Subcutaneous abdominal adipose tissue (tissue), 5 donors: ENCODE data around the gene CARD11.
"Not testable (repeated sequence)": the region's sequence is repeated elsewhere in the genome, so short reads cannot be mapped to it uniquely, and the experiment has no call there.

Experiments
- H3K27ac ChIP-seq: one replicate; pipeline ENCODE4 v1.7.0; 2013; ENCODE audit warnings: low read depth, mild to moderate bottlenecking, inconsistent platforms, low read length, moderate library complexity
- H3K27me3 ChIP-seq, 5 donors: one replicate each; pipeline ENCODE4 v1.7.0; 2013; ENCODE audit warnings: low read length in 5 of 5, inconsistent platforms in 1 of 5; ENCODE audit not compliant: control insufficient read depth in 5 of 5, insufficient read depth in 4 of 5
- H3K36me3 ChIP-seq, 5 donors: one replicate each; pipeline ENCODE4 v1.7.0; 2013; ENCODE audit warnings: low read length in 5 of 5; ENCODE audit not compliant: control insufficient read depth in 5 of 5, insufficient read depth in 5 of 5
- H3K4me1 ChIP-seq, 5 donors: one replicate each; pipeline ENCODE4 v1.7.0; 2013; ENCODE audit warnings: low read length in 5 of 5, mild to moderate bottlenecking in 3 of 5, moderate library complexity in 1 of 5; ENCODE audit not compliant: control insufficient read depth in 5 of 5, insufficient read depth in 5 of 5
- H3K4me3 ChIP-seq, 5 donors: one replicate each; pipeline ENCODE4 v1.7.0; 2013; ENCODE audit warnings: low read length in 5 of 5, low read depth in 1 of 5
- H3K9ac ChIP-seq, 5 donors: one replicate each; pipeline ENCODE4 v1.7.0; 2013; ENCODE audit warnings: low read length in 5 of 5, mild to moderate bottlenecking in 4 of 5, moderate library complexity in 3 of 5
- H3K9me3 ChIP-seq, 5 donors: one replicate each; pipeline ENCODE4 v1.7.0; 2013; ENCODE audit warnings: low read length in 5 of 5; ENCODE audit not compliant: control insufficient read depth in 5 of 5
- donor health status: healthy.
- donor health status: healthy.
- donor health status: healthy.
- donor health status: healthy.
- donor health status: healthy.

Gene CARD11

GRCh38 chr7:2965301-2965700 is 78.4 kb downstream of the CARD11 start:
- Histone ChIP-seq H3K9me3 (peaks cover 10 to 27% (median 27%) of the 10 kb centered on the region in 5 donors), H3K27ac (no peak overlapping the region), H3K4me3 (no peak overlapping the region), H3K27me3 (no peaks in the 10 kb centered on the region), H3K36me3 (no peaks in the 10 kb centered on the region), H3K9ac (no peak overlapping the region), H3K4me1 (no peaks in the 10 kb centered on the region)

- H3K36me3 ChIP-seq, result no peaks in the 10 kb centered on the region
- peaks cover 10 to 27% (median 27%) of the 10 kb centered on the region in 5 donors for H3K9me3 ChIP-seq
- peaks cover 0 to 5% (median 0%) of the 10 kb centered on the region in 5 donors for H3K27me3 ChIP-seq
- no peak overlapping the region for H3K9ac ChIP-seq
- no peak overlapping the region for H3K4me3 ChIP-seq
- H3K4me1 ChIP-seq, result no peaks in the 10 kb centered on the region
- H3K27ac ChIP-seq, result no peak overlapping the region
Observed at GRCh38 chr7:2964208-2964607, 79.5 kb downstream of the CARD11 start.

GRCh38 chr7:2962865-2963264 is 80.8 kb downstream of the CARD11 start:
- Histone ChIP-seq H3K9me3 (peaks cover 10 to 27% (median 23%) of the 10 kb centered on the region in 5 donors), H3K4me3 (no peak overlapping the region), H3K36me3 (no peaks in the 10 kb centered on the region), H3K9ac (no peak overlapping the region), H3K4me1 (no peaks in the 10 kb centered on the region), H3K27me3 (peaks cover 0 to 12% (median 2%) of the 10 kb centered on the region in 5 donors), H3K27ac (no peak overlapping the region)

GRCh38 chr7:2959828-2960599 is 83.7 kb downstream of the CARD11 start:
- H3K27ac ChIP-seq, result no peak overlapping the region
- no peak overlapping the region for H3K9ac ChIP-seq
- H3K4me3 ChIP-seq, result no peak overlapping the region
- peaks cover 0 to 4% (median 0%) of the 10 kb centered on the region in 5 donors for H3K4me1 ChIP-seq
- H3K36me3 ChIP-seq, result no peaks in the 10 kb centered on the region
- peaks cover 0 to 11% (median 6%) of the 10 kb centered on the region in 5 donors for H3K9me3 ChIP-seq
- H3K27me3 ChIP-seq, result peaks cover 0 to 17% (median 5%) of the 10 kb centered on the region in 5 donors

- H3K36me3 ChIP-seq, result no peaks in the 10 kb centered on the region
- H3K4me1 ChIP-seq, result peaks cover 0 to 4% (median 0%) of the 10 kb centered on the region in 5 donors
- no peak overlapping the region for H3K4me3 ChIP-seq
- peaks cover 0 to 11% (median under 1%) of the 10 kb centered on the region in 5 donors for H3K9me3 ChIP-seq
- no peak overlapping the region for H3K27ac ChIP-seq
- H3K9ac ChIP-seq, result no peak overlapping the region
- H3K27me3 ChIP-seq, result peaks cover 0 to 17% (median 5%) of the 10 kb centered on the region in 5 donors
Observed at GRCh38 chr7:2959103-2959680, 84.5 kb downstream of the CARD11 start.

- Histone ChIP-seq H3K4me1 (peaks cover 0 to 4% (median 0%) of the 10 kb centered on the region in 5 donors), H3K9me3 (peaks cover 0 to 4% (median 0%) of the 10 kb centered on the region in 5 donors), H3K27ac (no peak overlapping the region)
Observed at GRCh38 chr7:2958416-2959102, 85.1 kb downstream of the CARD11 start.

GRCh38 chr7:2957369-2957727 is 86.3 kb downstream of the CARD11 start:
- H3K27ac ChIP-seq, H3K4me3 ChIP-seq, H3K4me1 ChIP-seq, H3K9me3 ChIP-seq, H3K9ac ChIP-seq, H3K36me3 ChIP-seq: not testable (repeated sequence)
- peaks cover 0 to 17% (median 5%) of the 10 kb centered on the region in 5 donors for H3K27me3 ChIP-seq

More at GRCh38 chr7:2958416-2959102, 85.1 kb downstream of the CARD11 start:
- Histone ChIP-seq H3K9ac (no peak overlapping the region), H3K27me3 (peaks cover 0 to 17% (median 5%) of the 10 kb centered on the region in 5 donors), H3K4me3 (no peak overlapping the region), H3K36me3 (no peaks in the 10 kb centered on the region)

GRCh38 chr7:2956526-2957368 is 86.9 kb downstream of the CARD11 start:
- no peaks in the 10 kb centered on the region for H3K36me3 ChIP-seq
- H3K27ac ChIP-seq, result no peak overlapping the region
- H3K4me3 ChIP-seq, result no peak overlapping the region
- no peaks in the 10 kb centered on the region for H3K9me3 ChIP-seq
- H3K9ac ChIP-seq, result no peak overlapping the region
- H3K4me1 ChIP-seq, result peaks cover 0 to 6% (median under 1%) of the 10 kb centered on the region in 5 donors
- H3K27me3 ChIP-seq, result peaks cover 0 to 17% (median 5%) of the 10 kb centered on the region in 5 donors

- Histone ChIP-seq H3K27ac (no peak overlapping the region), H3K27me3 (peaks cover 0 to 17% (median 5%) of the 10 kb centered on the region in 5 donors), H3K9ac (no peak overlapping the region), H3K4me3 (no peak overlapping the region), H3K9me3 (no peaks in the 10 kb centered on the region), H3K4me1 (peaks cover 0 to 13% (median 4%) of the 10 kb centered on the region in 5 donors), H3K36me3 (no peaks in the 10 kb centered on the region)
Observed at GRCh38 chr7:2956076-2956475, 87.6 kb downstream of the CARD11 start.
